Pericardium fibroblast (primary cell): ENCODE measurements around the gene SP100. TPM values are rescaled to one million over a fixed set of nuclear protein-coding genes. Genes with fewer than 3 reads are reported as not detected.

ENCODE experiments used
- total RNA-seq: library from RNA; depleted of rRNA; stranded (reverse); fragments of >200 nt; gene quantifications from 2 replicates; pipeline ENCODE4 v1.2.3, GENCODE V29; 2015

The SP100 gene
- 54.6 and 66.1 TPM in 2 replicates for total RNA-seq

DNA sequence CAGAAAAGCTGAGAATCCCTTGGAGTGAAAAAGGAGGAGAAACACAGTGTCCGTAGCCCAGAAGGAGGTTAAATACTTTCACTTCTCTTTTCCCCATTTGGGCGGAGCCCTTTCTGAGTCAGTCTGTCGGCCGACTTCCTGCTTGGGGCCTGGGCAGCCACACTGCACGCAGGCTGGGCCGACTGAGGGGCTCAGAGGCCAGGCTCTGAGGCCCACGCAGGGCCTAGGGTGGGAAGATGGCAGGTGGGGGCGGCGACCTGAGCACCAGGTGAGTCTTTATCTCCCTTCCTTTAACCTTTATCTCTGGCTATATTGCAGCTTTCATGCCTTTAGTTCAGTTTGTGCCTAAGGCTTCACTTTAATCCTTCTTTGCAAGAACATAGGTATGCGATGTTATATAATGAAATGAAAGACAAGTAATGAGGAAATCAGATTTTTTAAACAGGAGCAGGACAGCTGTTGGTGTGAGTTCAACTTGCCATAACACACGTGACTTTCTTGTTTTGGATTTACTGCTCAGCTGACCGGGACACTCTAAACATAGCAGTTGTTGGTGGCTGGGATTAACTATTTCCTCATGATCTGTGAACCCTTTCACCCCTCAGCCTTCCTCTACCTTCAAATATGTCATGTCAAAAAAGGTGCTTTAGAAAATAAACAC is at the start of gene SP100:
TSS of gene SP100 (plus strand) at position 141 of the 661 bp plus-strand sequence. CDS start at position 237, 96 bp downstream.

Other genes starting within 250 kb of the SP100 start
- gene SP110, start 196.2 kb upstream of the SP100 start, total RNA-seq = 7.6 and 12.9 TPM in 2 replicates
- gene SP140, start 190.5 kb upstream of the SP100 start, total RNA-seq = not detected in 2 replicates
- gene SP140L, start 89.0 kb upstream of the SP100 start, total RNA-seq = 6.5 and 10.6 TPM in 2 replicates